H9 (cell line): Measurements from ENCODE around the gene TRERF1. TPM values are rescaled to one million over a fixed set of nuclear protein-coding genes. Genes with fewer than 3 reads are reported as not detected.

ENCODE experiments used
- DNase-seq: peaks from one replicate; pipeline ENCODE4 v3.0.0-alpha.2; 2017
- H2AFZ ChIP-seq: one replicate; pipeline ENCODE4 v1.6.1; 2013; ENCODE audit warnings: mild to moderate bottlenecking, low read length, control low read depth, moderate library complexity
- H2AK5ac ChIP-seq: 2 replicates; pipeline ENCODE4 v1.6.1; 2013; ENCODE audit warnings: low read length, control low read depth, mixed read lengths; ENCODE audit not compliant: insufficient read length
- H2BK120ac ChIP-seq: one replicate; pipeline ENCODE4 v1.6.1; 2013; ENCODE audit warnings: low read depth, mild to moderate bottlenecking, low read length, control low read depth, inconsistent platforms; ENCODE audit not compliant: poor library complexity, severe bottlenecking
- H2BK12ac ChIP-seq: 2 replicates; pipeline ENCODE4 v1.6.1; 2013; ENCODE audit warnings: low read length, control low read depth, mixed read lengths, low read depth; ENCODE audit not compliant: insufficient read length
- H2BK15ac ChIP-seq: 2 replicates; pipeline ENCODE4 v1.6.1; 2013; ENCODE audit warnings: low read depth, low read length, control low read depth
- H2BK20ac ChIP-seq: one replicate; pipeline ENCODE4 v1.6.1; 2013; ENCODE audit warnings: low read depth, mild to moderate bottlenecking, low read length, control low read depth, inconsistent platforms; ENCODE audit not compliant: poor library complexity, severe bottlenecking
- H2BK5ac ChIP-seq: 2 replicates; pipeline ENCODE4 v1.6.1; 2013; ENCODE audit warnings: low read length, control low read depth, mixed read lengths; ENCODE audit not compliant: insufficient read length
- H3K14ac ChIP-seq: 2 replicates; pipeline ENCODE4 v1.6.1; 2013; ENCODE audit warnings: low read length, control low read depth; ENCODE audit not compliant: insufficient read depth
- H3K18ac ChIP-seq: 2 replicates; pipeline ENCODE4 v1.6.1; 2013; ENCODE audit warnings: low read depth, mild to moderate bottlenecking, mixed read lengths, low read length, control low read depth; ENCODE audit not compliant: insufficient read length
- H3K23ac ChIP-seq: 2 replicates; pipeline ENCODE4 v1.6.1; 2013; ENCODE audit warnings: low read length, control low read depth, mixed read lengths, low read depth; ENCODE audit not compliant: insufficient read length
- H3K23me2 ChIP-seq: 2 replicates; pipeline ENCODE4 v1.6.1; 2013; ENCODE audit warnings: low read depth, mild to moderate bottlenecking, mixed read lengths, low read length, control low read depth; ENCODE audit not compliant: insufficient read length, poor library complexity, severe bottlenecking
- H3K27ac ChIP-seq: 2 replicates; pipeline ENCODE4 v1.5.1; 2013; ENCODE audit warnings: low read length, control low read depth, mixed read lengths, low read depth; ENCODE audit not compliant: insufficient read length
- H3K27me3 ChIP-seq: 2 replicates; pipeline ENCODE4 v1.6.1; 2013; ENCODE audit warnings: low read length, control low read depth, inconsistent platforms; ENCODE audit not compliant: insufficient read depth
- H3K4ac ChIP-seq: 2 replicates; pipeline ENCODE4 v1.6.1; 2013; ENCODE audit warnings: low read depth, mild to moderate bottlenecking, control low read depth, inconsistent platforms, low read length, moderate library complexity
- H3K4me1 ChIP-seq: 2 replicates; pipeline ENCODE4 v1.6.1; 2013; ENCODE audit warnings: low read length, control low read depth, inconsistent platforms; ENCODE audit not compliant: insufficient read depth
- H3K4me2 ChIP-seq: 2 replicates; pipeline ENCODE4 v1.6.1; 2013; ENCODE audit warnings: low read length, control low read depth, mixed read lengths; ENCODE audit not compliant: insufficient read length, insufficient read depth
- H3K56ac ChIP-seq: 2 replicates; pipeline ENCODE4 v1.6.1; 2013; ENCODE audit warnings: low read depth, mild to moderate bottlenecking, mixed read lengths, low read length, control low read depth; ENCODE audit not compliant: insufficient read length
- H3K79me1 ChIP-seq: 2 replicates; pipeline ENCODE4 v1.6.1; 2013; ENCODE audit warnings: low read depth, mild to moderate bottlenecking, moderate library complexity, low read length, control low read depth, inconsistent platforms; ENCODE audit not compliant: insufficient read depth, poor library complexity, severe bottlenecking
- H3K79me2 ChIP-seq: 2 replicates; pipeline ENCODE4 v1.6.1; 2013; ENCODE audit warnings: low read length, control low read depth, inconsistent platforms; ENCODE audit not compliant: insufficient read depth
- H3K9ac ChIP-seq: 2 replicates; pipeline ENCODE4 v1.6.1; 2013; ENCODE audit warnings: low read length, control low read depth, mixed read lengths; ENCODE audit not compliant: insufficient read length; ENCODE audit errors: extremely low read depth
- H3K9me3 ChIP-seq: one replicate; pipeline ENCODE4 v1.6.1; 2013; ENCODE audit warnings: low read depth, low read length, inconsistent platforms; ENCODE audit not compliant: control insufficient read depth
- H3T11ph ChIP-seq: one replicate; pipeline ENCODE4 v1.6.1; 2013; ENCODE audit warnings: mild to moderate bottlenecking, low read length, control low read depth, inconsistent platforms
- H4K20me1 ChIP-seq: one replicate; pipeline ENCODE4 v1.6.1; 2013; ENCODE audit not compliant: control insufficient read depth, insufficient read length, insufficient read depth
- H4K5ac ChIP-seq: 2 replicates; pipeline ENCODE4 v1.6.1; 2013; ENCODE audit warnings: low read depth, mild to moderate bottlenecking, mixed read lengths, low read length, control low read depth; ENCODE audit not compliant: insufficient read length
- H4K8ac ChIP-seq: replicated peaks from 2 replicates; pipeline ENCODE4 v1.6.1; 2013; ENCODE audit warnings: low read length, control low read depth, mixed read lengths, low read depth; ENCODE audit not compliant: insufficient read length
- H4K91ac ChIP-seq: 2 replicates; pipeline ENCODE4 v1.6.1; 2013; ENCODE audit warnings: low read depth, mild to moderate bottlenecking, moderate library complexity, mixed read lengths, low read length, control low read depth; ENCODE audit not compliant: insufficient read length
- H3K27ac Mint-ChIP-seq, 3 experiments: 2 replicates in 2 of 3; 3 replicates in 1 of 3; pipeline ENCODE4 v1.8.0; 2020 to 2021; ENCODE audit warnings: mixed read lengths in 3 of 3, mild to moderate bottlenecking in 1 of 3, moderate library complexity in 1 of 3
- H3K27me3 Mint-ChIP-seq: 2 replicates; pipeline ENCODE4 v1.8.0; 2021; ENCODE audit warnings: low read depth, mild to moderate bottlenecking, moderate library complexity, mixed read lengths
- H3K36me3 Mint-ChIP-seq, 3 experiments: 2 replicates in 2 of 3; 3 replicates in 1 of 3; pipeline ENCODE4 v1.8.0; 2020 to 2021; ENCODE audit warnings: low read depth in 3 of 3, mixed read lengths in 3 of 3; ENCODE audit not compliant: insufficient read depth in 1 of 3
- H3K4me1 Mint-ChIP-seq, 2 experiments: 2 replicates each; pipeline ENCODE4 v1.8.0; 2020; ENCODE audit warnings: mixed read lengths in 2 of 2
- H3K4me3 Mint-ChIP-seq, 2 experiments: 2 replicates in 1 of 2; 3 replicates in 1 of 2; pipeline ENCODE4 v1.8.0; 2020 to 2021; ENCODE audit warnings: mild to moderate bottlenecking in 2 of 2, mixed read lengths in 2 of 2, moderate library complexity in 1 of 2
- H3K9me3 Mint-ChIP-seq, 2 experiments: 2 replicates in 1 of 2; 3 replicates in 1 of 2; pipeline ENCODE4 v1.8.0; 2020; ENCODE audit warnings: mild to moderate bottlenecking in 2 of 2, mixed read lengths in 2 of 2, moderate library complexity in 1 of 2
- WGBS: extraction: QIAGEN DNeasy Blood & Tissue Kit; methylation state at CpG from one replicate; pipeline ENCODE4 v1.1.7; 2013; ENCODE audit warnings: missing lambda C conversion rate, low lambda C conversion rate, mixed read lengths; ENCODE audit not compliant: insufficient read length; ENCODE audit errors: extremely low coverage; 5-methylcytosine and 5-hydroxymethylcytosine counted together
- total RNA-seq: library from RNA; stranded (reverse); gene quantifications from 2 replicates; pipeline ENCODE4 v1.2.1, GENCODE V29; 2021
- TF ChIP-seq, protein P1 (sequence below): fragments of 200-600 bp; sonication (generic); conservative IDR thresholded peaks from 3 replicates; pipeline ENCODE4 v1.8.0; 2021; ENCODE audit warnings: antibody characterized with exemption, mild to moderate bottlenecking

TRERF1 gene
- total RNA-seq, 1 experiment from 2014 or later, result 19.7 TPM

DNA sequence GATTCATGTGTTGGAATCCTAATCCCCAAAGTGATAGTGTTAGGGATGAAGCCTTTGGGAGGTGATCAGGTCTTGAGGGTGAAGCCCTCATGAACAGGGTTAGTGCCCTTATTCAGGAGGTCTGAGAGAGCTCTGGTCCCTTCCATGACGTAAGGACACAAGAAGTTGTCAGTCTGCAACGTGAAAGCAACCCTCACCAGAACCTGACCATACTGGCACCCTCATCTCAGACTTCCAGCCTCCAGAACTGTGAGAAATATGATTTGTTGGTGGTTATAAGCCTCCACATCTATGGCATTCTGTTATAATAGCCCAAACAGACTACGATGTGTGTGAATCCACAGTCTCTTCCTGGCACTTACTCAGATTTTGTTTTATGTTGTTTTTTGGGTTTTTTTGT is 90.7 kb downstream of the TRERF1 start:
- H2BK5ac ChIP-seq, result no peak overlapping the region
- H3K27me3 ChIP-seq, result no peaks in the 10 kb centered on the region
- Mint-ChIP-seq H3K36me3 (peaks cover 13 to 32% (median 28%) of the 10 kb centered on the region in 3 experiments), H3K4me3 (no peak overlapping the region), H3K27ac (no peak overlapping the region), H3K9me3 (no peaks in the 10 kb centered on the region), H3K27me3 (no peaks in the 10 kb centered on the region), H3K4me1 (peaks cover 0 to 2% of the 10 kb centered on the region in 2 experiments; a peak in 2 of 4 replicates)
- no peaks in the 10 kb centered on the region for H3K9me3 ChIP-seq
- no peak overlapping the region for H4K91ac ChIP-seq
- peaks cover 6% of the 10 kb centered on the region for H3K79me1 ChIP-seq
- no peak overlapping the region for H3K4me2 ChIP-seq
- no peaks in the 10 kb centered on the region for H4K20me1 ChIP-seq
- DNase-seq, result no peak
- H3K4ac ChIP-seq, result no peak overlapping the region
- no peak overlapping the region for H4K5ac ChIP-seq
- no peak overlapping the region for H2AK5ac ChIP-seq
- H3K4me1 ChIP-seq, result no peaks in the 10 kb centered on the region
- H3T11ph ChIP-seq, result no peak overlapping the region
- no peak overlapping the region for H3K9ac ChIP-seq
- H3K18ac ChIP-seq, result no peak overlapping the region
- H3K27ac ChIP-seq, result no peak overlapping the region
- no peak overlapping the region for H2BK15ac ChIP-seq
- H3K14ac ChIP-seq, result no peak overlapping the region
- no peak overlapping the region for H2BK12ac ChIP-seq
- TF ChIP-seq, protein P1, sequence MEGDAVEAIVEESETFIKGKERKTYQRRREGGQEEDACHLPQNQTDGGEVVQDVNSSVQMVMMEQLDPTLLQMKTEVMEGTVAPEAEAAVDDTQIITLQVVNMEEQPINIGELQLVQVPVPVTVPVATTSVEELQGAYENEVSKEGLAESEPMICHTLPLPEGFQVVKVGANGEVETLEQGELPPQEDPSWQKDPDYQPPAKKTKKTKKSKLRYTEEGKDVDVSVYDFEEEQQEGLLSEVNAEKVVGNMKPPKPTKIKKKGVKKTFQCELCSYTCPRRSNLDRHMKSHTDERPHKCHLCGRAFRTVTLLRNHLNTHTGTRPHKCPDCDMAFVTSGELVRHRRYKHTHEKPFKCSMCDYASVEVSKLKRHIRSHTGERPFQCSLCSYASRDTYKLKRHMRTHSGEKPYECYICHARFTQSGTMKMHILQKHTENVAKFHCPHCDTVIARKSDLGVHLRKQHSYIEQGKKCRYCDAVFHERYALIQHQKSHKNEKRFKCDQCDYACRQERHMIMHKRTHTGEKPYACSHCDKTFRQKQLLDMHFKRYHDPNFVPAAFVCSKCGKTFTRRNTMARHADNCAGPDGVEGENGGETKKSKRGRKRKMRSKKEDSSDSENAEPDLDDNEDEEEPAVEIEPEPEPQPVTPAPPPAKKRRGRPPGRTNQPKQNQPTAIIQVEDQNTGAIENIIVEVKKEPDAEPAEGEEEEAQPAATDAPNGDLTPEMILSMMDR, result no peak
- no peak overlapping the region for H4K8ac ChIP-seq
- no peak overlapping the region for H3K56ac ChIP-seq
- no peaks in the 10 kb centered on the region; the same call in 1 of the 2 replicates for H3K79me2 ChIP-seq
- no peak overlapping the region for H3K23ac ChIP-seq
- H3K23me2 ChIP-seq, result no peaks in the 10 kb centered on the region
- H2AFZ ChIP-seq, result no peak overlapping the region
- H2BK120ac ChIP-seq, result no peak overlapping the region
- no peak overlapping the region for H2BK20ac ChIP-seq
- no CpG with 5 or more reads among the region's 3 CpGs for WGBS
